H1 (cell line): ENCODE data around the gene NOL9. TPM values are rescaled to one million over a fixed set of nuclear protein-coding genes. Genes with fewer than 3 reads are reported as not detected.

ENCODE experiments used
- CTCF ChIA-PET: fragments of 300-600 bp; sonication (Branson Sonifier 250); formaldehyde crosslinking; loops from one replicate; lab custom pipeline; 2021; ENCODE audit not compliant: partially characterized antibody; lab: Charles Lee
- POLR2A ChIA-PET: fragments of 300-600 bp; sonication (Branson Sonifier 250); formaldehyde crosslinking; loops from one replicate; lab custom pipeline; 2021; ENCODE audit warnings: inconsistent platforms; ENCODE audit not compliant: partially characterized antibody; lab: Charles Lee
- DNase-seq, 2 experiments: peaks; one replicate each; pipeline versions ENCODE4 v3.0.0 to v3.0.0-alpha.2; 2010 to 2022; ENCODE audit warnings: low spot score in 2 of 2, low read depth in 1 of 2, mixed read lengths in 1 of 2
- FAIRE-seq: peaks from 2 replicates; lab custom pipeline; 2011; peaks lifted over from hg19 to GRCh38; lab: Jason Lieb, UNC
- H2AFZ ChIP-seq: 2 replicates; pipeline ENCODE4 v1.8.1; 2012; ENCODE audit warnings: low read length, inconsistent platforms
- H2AK5ac ChIP-seq: 2 replicates; pipeline ENCODE4 v1.6.1; 2013; ENCODE audit warnings: low read depth, low read length
- H2BK120ac ChIP-seq: replicated peaks from 2 replicates; pipeline ENCODE3; 2013; ENCODE audit warnings: low read depth, low read length, inconsistent platforms
- H2BK12ac ChIP-seq: 2 replicates; pipeline ENCODE4 v1.6.1; 2013; ENCODE audit warnings: low read depth, low read length
- H2BK15ac ChIP-seq: 2 replicates; pipeline ENCODE4 v1.6.1; 2013; ENCODE audit warnings: low read length
- H2BK20ac ChIP-seq: 2 replicates; pipeline ENCODE4 v1.6.1; 2013; ENCODE audit warnings: low read length
- H2BK5ac ChIP-seq: 2 replicates; pipeline ENCODE4 v1.6.1; 2013; ENCODE audit warnings: low read depth, low read length
- H3K14ac ChIP-seq: 2 replicates; pipeline ENCODE4 v1.6.1; 2013; ENCODE audit warnings: inconsistent platforms; ENCODE audit not compliant: insufficient read length
- H3K18ac ChIP-seq: 2 replicates; pipeline ENCODE4 v1.6.1; 2013; ENCODE audit warnings: low read length; ENCODE audit errors: extremely low read depth
- H3K23ac ChIP-seq: 2 replicates; pipeline ENCODE4 v1.6.1; 2013; ENCODE audit warnings: inconsistent platforms; ENCODE audit not compliant: insufficient read length
- H3K23me2 ChIP-seq: 2 replicates; pipeline ENCODE4 v1.6.1; 2013; ENCODE audit warnings: low read depth, low read length
- H3K27ac ChIP-seq: 2 replicates; pipeline ENCODE4 v1.6.1; 2011; ENCODE audit warnings: low read depth, low read length, inconsistent platforms
- H3K27me3 ChIP-seq, 4 experiments: replicated peaks in 1 of 4; 1 replicate in 1 of 4; 2 replicates in 3 of 4; pipeline versions ENCODE4 v1.6.1 to v1.8.1; 2011 to 2013; ENCODE audit warnings: low read length in 3 of 4, mild to moderate bottlenecking in 3 of 4, inconsistent platforms in 2 of 4, mixed read lengths in 2 of 4, moderate library complexity in 1 of 4; ENCODE audit not compliant: control insufficient read depth in 3 of 4, insufficient read depth in 3 of 4; ENCODE audit errors: extremely low read depth in 1 of 4
- H3K36me3 ChIP-seq, 4 experiments: 2 replicates each; pipeline versions ENCODE4 v1.6.1 to v1.8.1; 2011 to 2013; ENCODE audit warnings: mild to moderate bottlenecking in 4 of 4, low read length in 3 of 4, moderate library complexity in 2 of 4, control low read depth in 1 of 4, inconsistent platforms in 1 of 4; ENCODE audit not compliant: insufficient read depth in 4 of 4, control insufficient read depth in 2 of 4
- H3K4ac ChIP-seq: replicated peaks from 2 replicates; pipeline ENCODE3; 2013; ENCODE audit warnings: low read length, low read depth, mixed read lengths, inconsistent platforms; ENCODE audit not compliant: insufficient read length
- H3K4me1 ChIP-seq, 4 experiments: replicated peaks in 1 of 4; 1 replicate in 1 of 4; 2 replicates in 3 of 4; pipeline versions ENCODE4 v1.6.1 to v1.8.1; 2011 to 2013; ENCODE audit warnings: low read length in 3 of 4, inconsistent platforms in 2 of 4, mixed read lengths in 1 of 4; ENCODE audit not compliant: insufficient read depth in 4 of 4, control insufficient read depth in 3 of 4
- H3K4me2 ChIP-seq, 2 experiments: 2 replicates each; pipeline versions ENCODE4 v1.6.1 to v1.8.1; 2011 to 2013; ENCODE audit warnings: low read depth in 2 of 2, low read length in 2 of 2, control low read depth in 1 of 2, inconsistent platforms in 1 of 2, mild to moderate bottlenecking in 1 of 2; ENCODE audit not compliant: insufficient read depth in 1 of 2
- H3K4me3 ChIP-seq, 4 experiments: fragments of 200-600, 300-600 bp in 1 of 4; sonication (generic), shearing (Covaris generic), sonication (Bioruptor Twin) in 1 of 4; 2 replicates each; pipeline versions ENCODE4 v1.5.1 to v1.8.1; 2011 to 2016; ENCODE audit warnings: low read length in 4 of 4, low read depth in 3 of 4, control low read depth in 2 of 4, inconsistent platforms in 2 of 4, mild to moderate bottlenecking in 2 of 4, mixed read lengths in 1 of 4, moderate library complexity in 1 of 4; ENCODE audit not compliant: insufficient read depth in 2 of 4; ENCODE audit errors: extremely low read depth in 1 of 4
- H3K56ac ChIP-seq: replicated peaks from 2 replicates; pipeline ENCODE3; 2013; ENCODE audit warnings: low read depth, mild to moderate bottlenecking, mixed read lengths, low read length, inconsistent platforms; ENCODE audit not compliant: insufficient read length
- H3K79me1 ChIP-seq: 2 replicates; pipeline ENCODE4 v1.6.1; 2013; ENCODE audit warnings: low read depth, low read length, control low read depth
- H3K79me2 ChIP-seq, 2 experiments: 2 replicates each; pipeline versions ENCODE4 v1.6.1 to v1.8.1; 2012 to 2013; ENCODE audit warnings: low read length in 2 of 2, mild to moderate bottlenecking in 2 of 2, inconsistent platforms in 1 of 2; ENCODE audit not compliant: insufficient read depth in 2 of 2, control insufficient read depth in 1 of 2
- H3K9ac ChIP-seq, 4 experiments: replicated peaks in 1 of 4; 1 replicate in 1 of 4; 2 replicates in 3 of 4; pipeline versions ENCODE4 v1.6.1 to v1.8.1; 2011 to 2013; ENCODE audit warnings: low read depth in 3 of 4, low read length in 3 of 4, control low read depth in 2 of 4, mild to moderate bottlenecking in 2 of 4, moderate library complexity in 2 of 4, inconsistent platforms in 1 of 4; ENCODE audit errors: extremely low read depth in 1 of 4
- H3K9me3 ChIP-seq, 2 experiments: 2 replicates each; pipeline versions ENCODE4 v1.6.1 to v1.8.1; 2012 to 2013; ENCODE audit warnings: mild to moderate bottlenecking in 2 of 2, moderate library complexity in 2 of 2, control low read depth in 1 of 2, inconsistent platforms in 1 of 2, low read depth in 1 of 2, low read length in 1 of 2, mixed read lengths in 1 of 2; ENCODE audit not compliant: insufficient read depth in 2 of 2
- H4K20me1 ChIP-seq, 2 experiments: replicated peaks in 1 of 2; 2 replicates each; pipeline versions ENCODE3 to v1.8.1; 2011 to 2013; ENCODE audit warnings: inconsistent platforms in 2 of 2, low read length in 2 of 2, mild to moderate bottlenecking in 1 of 2; ENCODE audit not compliant: insufficient read depth in 2 of 2, control insufficient read depth in 1 of 2
- H4K5ac ChIP-seq: 2 replicates; pipeline ENCODE4 v1.6.1; 2013; ENCODE audit warnings: low read length, low read depth, mixed read lengths, inconsistent platforms; ENCODE audit not compliant: insufficient read length
- H4K8ac ChIP-seq: 2 replicates; pipeline ENCODE4 v1.8.0; 2013; ENCODE audit warnings: mild to moderate bottlenecking, moderate library complexity, low read length, inconsistent platforms; ENCODE audit not compliant: insufficient read depth; ENCODE audit errors: extremely low read depth
- H4K91ac ChIP-seq: replicated peaks from 2 replicates; pipeline ENCODE3; 2013; ENCODE audit warnings: low read length, mixed read lengths, inconsistent platforms; ENCODE audit not compliant: insufficient read length
- ATF2 ChIP-seq: IDR thresholded peaks from 2 replicates; pipeline ENCODE4 v1.6.1; 2012; ENCODE audit warnings: low read length, inconsistent platforms
- CHD2 ChIP-seq: IDR thresholded peaks from 2 replicates; pipeline ENCODE4 v1.6.1; 2012; ENCODE audit warnings: low read length, improper control_type of control experiment
- JUND ChIP-seq: IDR thresholded peaks from 2 replicates; pipeline ENCODE4 v1.6.1; 2011; ENCODE audit warnings: mild to moderate bottlenecking, improper control_type of control experiment, low read length
- KDM5A ChIP-seq: fragments of 200-600 bp; IDR thresholded peaks from 2 replicates; pipeline ENCODE4 v1.7.1; 2012; ENCODE audit warnings: mild to moderate bottlenecking, low read length, inconsistent platforms, mixed read lengths
- SP2 ChIP-seq: IDR thresholded peaks from 2 replicates; pipeline ENCODE4 v1.6.1; 2012; ENCODE audit warnings: mild to moderate bottlenecking, low read length, inconsistent platforms
- SRF ChIP-seq: IDR thresholded peaks from 2 replicates; pipeline ENCODE4 v1.6.1; 2011; ENCODE audit warnings: mild to moderate bottlenecking, low read depth, low read length, moderate library complexity
- YY1 ChIP-seq: IDR thresholded peaks from 2 replicates; pipeline ENCODE4 v1.6.1; 2011; ENCODE audit warnings: low read depth, mild to moderate bottlenecking, low read length
- ZNF274 ChIP-seq: IDR thresholded peaks from 2 replicates; pipeline ENCODE4 v1.7.0; 2012; ENCODE audit warnings: low read length, borderline replicate concordance; ENCODE audit errors: extremely low read depth
- WGBS, 2 experiments: shearing (Covaris generic) in 1 of 2; methylation state at CpG; one replicate each; pipeline versions ENCODE4 v1.1.6 to v1.1.7; 2013 to 2015; ENCODE audit warnings: low lambda C conversion rate in 2 of 2, mixed read lengths in 2 of 2, inconsistent platforms in 1 of 2, low coverage in 1 of 2, missing lambda C conversion rate in 1 of 2; ENCODE audit not compliant: insufficient replicate concordance in 2 of 2, insufficient coverage in 1 of 2, insufficient read length in 1 of 2; ENCODE audit errors: extremely low coverage in 1 of 2, missing lambda C conversion rate in 1 of 2; 5-methylcytosine and 5-hydroxymethylcytosine counted together
- polyA plus RNA-seq, 7 experiments: library from polyadenylated mRNA; depleted of rRNA in 3 of 7; stranded (reverse) in 5 of 7; unstranded in 2 of 7; fragments of >200 nt in 5 of 7; fragments of 200-250 nt in 2 of 7; gene quantifications; 1 replicate in 5 of 7; 2 replicates in 1 of 7; 4 replicates in 1 of 7; pipeline versions ENCODE4 v1.2.1 to v1.2.3, GENCODE V29; 2011 to 2013; ENCODE audit warnings: missing spikeins in 2 of 7, mixed read lengths in 2 of 7
- total RNA-seq: library from RNA; stranded (reverse); fragmentation: NEBNext Ultra II Directional; extraction: Animal tissue kit (Norgen Biotek cat#: 25700); gene quantifications from 2 replicates; pipeline ENCODE4 v1.2.1, GENCODE V29; 2021

NOL9 gene
- total and polyA plus RNA-seq, 2 of the 8 experiments (the other 6 are each of a cell fraction or from before 2014, with no cell fraction given): 17.1 to 38.1 TPM

GRCh38 chr1:6511561-6512244, 42.6 kb downstream of the NOL9 start:
- Histone ChIP-seq H3K4me2 (no peak overlapping the region), H3K14ac (no peak overlapping the region), H4K8ac (no peak overlapping the region), H3K79me1 (no peaks in the 10 kb centered on the region), H3K27me3 (no peaks in the 10 kb centered on the region), H3K79me2 (no peaks in the 10 kb centered on the region), H2BK15ac (no peak overlapping the region), H4K20me1 (no peaks in the 10 kb centered on the region), H2AFZ (no peak overlapping the region), H3K36me3 (no peaks in the 10 kb centered on the region), H3K9me3 (no peaks in the 10 kb centered on the region), H3K9ac (no peak overlapping the region; a peak in 1 of 7 replicates), H2BK12ac (peak overlapping the region; percentile 33; the same call in 1 of the 2 replicates), H2BK20ac (no peak overlapping the region), H3K18ac (no peak overlapping the region), H2BK120ac (no peak overlapping the region), H3K4me1 (no peaks in the 10 kb centered on the region; a peak in 3 of 7 replicates), H3K4ac (no peak overlapping the region), H3K23me2 (no peaks in the 10 kb centered on the region), H2BK5ac (no peak overlapping the region), H3K27ac (no peak overlapping the region), H4K91ac (no peak overlapping the region), H4K5ac (no peak overlapping the region), H3K23ac (no peak overlapping the region), H2AK5ac (0 out of 2 replicates have a peak overlapping the region, but pooled peaks have one; percentile 53), H3K4me3 (no peak overlapping the region), H3K56ac (no peak overlapping the region)
- no peak for FAIRE-seq
- no peak for TF ChIP-seq KDM5A
- TF ChIP-seq SRF: no peak
- no peak for TF ChIP-seq ATF2
- no peak for TF ChIP-seq YY1
- no peak for TF ChIP-seq JUND
- TF ChIP-seq SP2: no peak
- TF ChIP-seq ZNF274: no peak
- no peak for TF ChIP-seq CHD2
- no peak for DNase-seq
- ChIA-PET CTCF (interaction anchor here (0.6 to 4.2 kb wide), 11 partner anchors 8 to 98 kb away, joined by 3 to 19 read pairs (median 5); no protein-coding TSS in a partner anchor), POLR2A (interaction anchor here (1.2 to 2.3 kb wide), 3 partner anchors 12 to 21 kb away, joined by 3 to 7 read pairs (median 4); no protein-coding TSS in a partner anchor)
- 91% methylated on average over 14 of the region's 16 CpGs; no CpG with 5 or more reads in 1 of the 2 experiments for WGBS, 2 experiments
